ENCODE data around the gene RBM4. TPM values are rescaled to one million over a fixed set of nuclear protein-coding genes. Genes with fewer than 3 reads are reported as not detected.
A peak's percentile ranks its signal among the peaks of the same experiment; 100 is the strongest.

Gene RBM4
- polyA plus RNA-seq, 3 donors, result 112 to 153 (median 153) TPM

DNA sequence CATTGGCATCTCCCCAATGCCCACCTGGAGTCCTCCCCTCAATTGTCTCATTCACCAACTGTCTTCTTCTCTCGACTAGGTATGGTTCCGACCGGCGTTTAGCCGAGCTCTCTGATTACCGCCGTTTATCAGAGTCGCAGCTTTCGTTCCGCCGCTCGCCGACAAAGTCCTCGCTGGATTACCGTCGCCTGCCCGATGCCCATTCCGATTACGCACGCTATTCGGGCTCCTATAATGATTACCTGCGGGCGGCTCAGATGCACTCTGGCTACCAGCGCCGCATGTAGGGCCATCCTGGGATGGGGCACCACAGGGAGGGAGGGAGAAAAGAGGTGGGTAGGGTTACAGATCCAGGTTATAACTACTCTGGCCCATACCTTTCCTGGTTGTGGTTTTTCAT is 12.1 kb upstream of the RBM4 start:
- DNase-seq, result no peak
- peaks cover 68 to 86% of the 10 kb centered on the region in 2 donors for H3K36me3 Mint-ChIP-seq
- H3K79me2 ChIP-seq (ENCODE audit: insufficient read depth, low read length), result peaks cover 100% of the 10 kb centered on the region
- H3K27me3 Mint-ChIP-seq (ENCODE audit: low read depth in 3 of 3), result peaks cover 0 to 2% (median 0%) of the 10 kb centered on the region in 3 donors
- no peaks in the 10 kb centered on the region for H3K9me3 Mint-ChIP-seq
- no peaks in the 10 kb centered on the region for H3K4me1 ChIP-seq (ENCODE audit: control insufficient read depth in 1 of 2, insufficient read depth in 2 of 2, low read length in 2 of 2)
- H2AFZ ChIP-seq (ENCODE audit: insufficient read depth, low read depth, low read length, poor library complexity, severe bottlenecking), result no peak overlapping the region
- peaks cover 100% of the 10 kb centered on the region for H4K20me1 ChIP-seq (ENCODE audit: insufficient read depth, low read length)
- H3K4me3 Mint-ChIP-seq, result no peak overlapping the region
- H3K4me3 ChIP-seq (replicated peaks in 1 of 3; ENCODE audit: low read depth in 2 of 3, low read length in 3 of 3), result no peak overlapping the region
- no peak overlapping the region for H3K4me2 ChIP-seq (replicated peaks; ENCODE audit: extremely low read depth, low read length, poor library complexity, severe bottlenecking)
- no peak overlapping the region for H3K27ac Mint-ChIP-seq
- no peak overlapping the region for H3K27ac ChIP-seq (ENCODE audit: low read depth in 1 of 2, low read length in 2 of 2)
- 98% methylated on average over 17 of the region's 25 CpGs for WGBS (ENCODE audit: insufficient coverage)
- intact Hi-C loops (cut with micrococcal nuclease), result no loop called here
- peaks cover 81 to 92% of the 10 kb centered on the region in 2 donors for H3K36me3 ChIP-seq (replicated peaks in 1 of 2; ENCODE audit: control insufficient read depth in 1 of 2, insufficient read depth in 2 of 2, low read length in 2 of 2)
- no peaks in the 10 kb centered on the region for H3K27me3 ChIP-seq (ENCODE audit: control insufficient read depth in 2 of 2, insufficient read depth in 2 of 2, low read length in 2 of 2)
- peaks cover 4% of the 10 kb centered on the region for H3K4me1 Mint-ChIP-seq
- no peak overlapping the region for H3K9ac ChIP-seq (ENCODE audit: insufficient read depth, low read length, poor library complexity, severe bottlenecking)
- TF ChIP-seq, protein P1, sequence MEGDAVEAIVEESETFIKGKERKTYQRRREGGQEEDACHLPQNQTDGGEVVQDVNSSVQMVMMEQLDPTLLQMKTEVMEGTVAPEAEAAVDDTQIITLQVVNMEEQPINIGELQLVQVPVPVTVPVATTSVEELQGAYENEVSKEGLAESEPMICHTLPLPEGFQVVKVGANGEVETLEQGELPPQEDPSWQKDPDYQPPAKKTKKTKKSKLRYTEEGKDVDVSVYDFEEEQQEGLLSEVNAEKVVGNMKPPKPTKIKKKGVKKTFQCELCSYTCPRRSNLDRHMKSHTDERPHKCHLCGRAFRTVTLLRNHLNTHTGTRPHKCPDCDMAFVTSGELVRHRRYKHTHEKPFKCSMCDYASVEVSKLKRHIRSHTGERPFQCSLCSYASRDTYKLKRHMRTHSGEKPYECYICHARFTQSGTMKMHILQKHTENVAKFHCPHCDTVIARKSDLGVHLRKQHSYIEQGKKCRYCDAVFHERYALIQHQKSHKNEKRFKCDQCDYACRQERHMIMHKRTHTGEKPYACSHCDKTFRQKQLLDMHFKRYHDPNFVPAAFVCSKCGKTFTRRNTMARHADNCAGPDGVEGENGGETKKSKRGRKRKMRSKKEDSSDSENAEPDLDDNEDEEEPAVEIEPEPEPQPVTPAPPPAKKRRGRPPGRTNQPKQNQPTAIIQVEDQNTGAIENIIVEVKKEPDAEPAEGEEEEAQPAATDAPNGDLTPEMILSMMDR (IDR thresholded peaks at IDR 0.05), result no peak
- no peaks in the 10 kb centered on the region for H3K9me3 ChIP-seq (replicated peaks in 1 of 2; ENCODE audit: control insufficient read depth in 1 of 2, insufficient read depth in 1 of 2, low read length in 2 of 2)

DNA sequence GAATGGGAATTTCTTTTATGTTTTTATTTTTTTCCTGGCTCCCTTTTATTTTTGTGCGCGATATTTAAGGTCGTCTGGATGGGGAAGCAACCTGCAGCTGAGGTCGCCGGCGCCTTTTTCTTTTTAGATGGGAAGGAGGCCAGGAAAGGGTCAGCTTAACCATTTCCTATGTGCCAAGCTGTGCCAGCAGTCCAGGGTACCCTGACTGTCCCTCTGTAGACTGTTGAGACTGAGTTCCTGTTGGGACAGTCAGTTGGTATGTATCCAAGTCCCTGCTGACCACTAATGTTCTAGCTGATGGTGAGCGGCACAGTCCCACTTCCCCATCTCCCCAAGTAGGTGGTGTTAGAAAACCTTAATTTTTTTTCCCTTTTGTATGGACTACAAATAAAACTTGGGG is 11.6 kb upstream of the RBM4 start:
- H4K20me1 ChIP-seq (ENCODE audit: insufficient read depth, low read length), result peaks cover 100% of the 10 kb centered on the region
- DNase-seq, result no peak

More for the DNA sequence above, 11.6 kb upstream of the RBM4 start:
- H3K27me3 Mint-ChIP-seq (ENCODE audit: low read depth in 3 of 3), result peaks cover 0 to 2% (median 0%) of the 10 kb centered on the region in 3 donors
- Histone ChIP-seq H3K9me3 (replicated peaks in 1 of 2; ENCODE audit: control insufficient read depth in 1 of 2, insufficient read depth in 1 of 2, low read length in 2 of 2) (no peaks in the 10 kb centered on the region), H3K27me3 (ENCODE audit: control insufficient read depth in 2 of 2, insufficient read depth in 2 of 2, low read length in 2 of 2) (no peaks in the 10 kb centered on the region), H3K36me3 (replicated peaks in 1 of 2; ENCODE audit: control insufficient read depth in 1 of 2, insufficient read depth in 2 of 2, low read length in 2 of 2) (peaks cover 77 to 91% of the 10 kb centered on the region in 2 donors), H3K79me2 (ENCODE audit: insufficient read depth, low read length) (peaks cover 100% of the 10 kb centered on the region), H2AFZ (ENCODE audit: insufficient read depth, low read depth, low read length, poor library complexity, severe bottlenecking) (no peak overlapping the region), H3K4me1 (ENCODE audit: control insufficient read depth in 1 of 2, insufficient read depth in 2 of 2, low read length in 2 of 2) (no peaks in the 10 kb centered on the region), H3K27ac (ENCODE audit: low read depth in 1 of 2, low read length in 2 of 2) (peak overlapping the region in 1 of 2 donors; percentile 2), H3K9ac (ENCODE audit: insufficient read depth, low read length, poor library complexity, severe bottlenecking) (no peak overlapping the region), H3K4me3 (replicated peaks in 1 of 3; ENCODE audit: low read depth in 2 of 3, low read length in 3 of 3) (no peak overlapping the region), H3K4me2 (replicated peaks; ENCODE audit: extremely low read depth, low read length, poor library complexity, severe bottlenecking) (no peak overlapping the region)
- TF ChIP-seq, protein P1 (IDR thresholded peaks at IDR 0.05), result no peak
- intact Hi-C loops (cut with micrococcal nuclease), result no loop called here
- H3K4me1 Mint-ChIP-seq, result peaks cover 4% of the 10 kb centered on the region
- 77% methylated on average over 6 of the region's 7 CpGs for WGBS (ENCODE audit: insufficient coverage)
- H3K36me3 Mint-ChIP-seq, result peaks cover 65 to 82% of the 10 kb centered on the region in 2 donors
- no peaks in the 10 kb centered on the region for H3K9me3 Mint-ChIP-seq
- no peak overlapping the region for H3K4me3 Mint-ChIP-seq
- H3K27ac Mint-ChIP-seq, result peak overlapping the region in 3 of 7 donors; percentile 2 to 71 (median 30)

All from CD14-positive monocyte (primary cell).